Measurements from ENCODE around the gene OR4M1.
"Not testable (repeated sequence)": the region's sequence is repeated elsewhere in the genome, so short reads cannot be mapped to it uniquely, and the experiment has no call there.

The OR4M1 gene

DNA sequence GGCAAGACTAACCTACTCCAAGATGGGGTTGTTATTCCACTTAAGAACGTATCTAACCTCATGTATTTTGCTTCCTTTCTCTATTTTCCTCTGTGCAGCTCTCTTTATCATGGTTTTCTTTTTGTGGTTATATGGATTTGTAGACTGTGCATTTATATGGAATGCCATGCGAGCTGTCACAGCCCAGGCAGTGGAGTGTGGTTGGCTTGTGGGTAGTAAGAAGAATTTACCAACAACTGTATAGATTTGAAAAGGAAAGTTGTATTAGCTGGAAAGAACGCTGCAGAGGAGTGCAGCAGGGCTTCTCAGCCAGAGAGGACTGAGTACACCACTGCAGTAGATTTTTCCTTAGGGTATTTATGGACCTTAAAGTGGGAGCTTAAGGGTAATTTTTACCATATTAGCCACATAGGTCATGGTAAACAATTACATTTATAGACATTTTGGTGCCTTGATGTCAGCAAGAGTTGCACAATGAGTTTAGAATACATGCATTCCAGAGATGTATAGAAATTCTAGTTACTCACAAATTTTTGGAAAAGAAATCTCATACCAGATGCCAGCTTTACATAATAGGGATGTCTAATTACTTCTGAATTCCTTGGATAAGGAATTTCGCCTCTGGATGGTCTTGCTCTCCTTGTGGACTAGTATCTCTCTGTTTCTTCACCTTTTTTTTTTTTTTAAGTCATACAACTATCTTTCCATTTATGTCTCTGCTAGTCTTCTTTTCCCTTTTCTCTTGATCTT, 40.0 kb downstream of the OR4M1 start:
- not testable (repeated sequence) for H3K9me3 ChIP-seq (ENCODE audit: low read length); H3K27me3 ChIP-seq (ENCODE audit: insufficient read depth, low read length); H4K20me1 ChIP-seq (ENCODE audit: insufficient read depth, low read length); H3K36me3 ChIP-seq (ENCODE audit: insufficient read depth, low read length); H3K9me2 ChIP-seq (ENCODE audit: low read depth, low read length); H3K4me2 ChIP-seq (ENCODE audit: low read length); H3K4me3 ChIP-seq (ENCODE audit: low read depth, low read length, poor library complexity, severe bottlenecking); H3K4me1 ChIP-seq (ENCODE audit: insufficient read depth, low read length, severe bottlenecking); H3K27ac ChIP-seq (ENCODE audit: low read depth, low read length, poor library complexity, severe bottlenecking); H2AFZ ChIP-seq (ENCODE audit: low read length); H3F3A ChIP-seq (ENCODE audit: insufficient read depth, low read length); H3K79me2 ChIP-seq (ENCODE audit: insufficient read depth, low read length); H3K9ac ChIP-seq (ENCODE audit: low read length)

- not testable (repeated sequence) for H3K9me2 ChIP-seq (ENCODE audit: low read depth, low read length); H4K20me1 ChIP-seq (ENCODE audit: insufficient read depth, low read length); H3K36me3 ChIP-seq (ENCODE audit: insufficient read depth, low read length); H3K4me1 ChIP-seq (ENCODE audit: insufficient read depth, low read length, severe bottlenecking); H3K9ac ChIP-seq (ENCODE audit: low read length); H3K4me2 ChIP-seq (ENCODE audit: low read length); H3F3A ChIP-seq (ENCODE audit: insufficient read depth, low read length); H3K4me3 ChIP-seq (ENCODE audit: low read depth, low read length, poor library complexity, severe bottlenecking); H3K27me3 ChIP-seq (ENCODE audit: insufficient read depth, low read length); H2AFZ ChIP-seq (ENCODE audit: low read length); H3K27ac ChIP-seq (ENCODE audit: low read depth, low read length, poor library complexity, severe bottlenecking); H3K79me2 ChIP-seq (ENCODE audit: insufficient read depth, low read length); H3K9me3 ChIP-seq (ENCODE audit: low read length)
Observed at GRCh38 chr14:19819879-19820278, 46.6 kb downstream of the OR4M1 start.

DNA sequence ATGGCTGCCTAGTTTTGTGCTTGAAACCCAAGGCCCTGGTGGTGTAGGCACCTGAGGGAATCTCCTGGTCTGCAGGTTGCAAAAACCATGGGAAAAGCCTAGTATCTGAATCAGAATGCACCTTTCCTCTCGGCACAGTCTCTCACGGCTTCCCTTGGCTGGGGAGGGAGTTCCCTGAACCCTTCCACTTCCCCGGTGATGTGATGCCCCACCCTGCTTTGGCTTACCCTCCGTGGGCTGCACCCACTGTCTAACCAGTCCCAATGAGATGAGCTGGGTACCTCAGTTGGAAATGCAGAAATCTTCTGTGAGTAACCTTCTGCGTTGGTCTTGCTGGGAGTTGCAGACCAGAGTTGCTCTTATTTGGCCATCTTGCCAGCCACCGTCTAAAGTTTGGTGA, 47.7 kb downstream of the OR4M1 start:
- not testable (repeated sequence) for H3K4me2 ChIP-seq (ENCODE audit: low read length); H2AFZ ChIP-seq (ENCODE audit: low read length); H3K27me3 ChIP-seq (ENCODE audit: insufficient read depth, low read length); H3K36me3 ChIP-seq (ENCODE audit: insufficient read depth, low read length); H3K9me2 ChIP-seq (ENCODE audit: low read depth, low read length); H3K9ac ChIP-seq (ENCODE audit: low read length); H4K20me1 ChIP-seq (ENCODE audit: insufficient read depth, low read length); H3K27ac ChIP-seq (ENCODE audit: low read depth, low read length, poor library complexity, severe bottlenecking); H3K9me3 ChIP-seq (ENCODE audit: low read length); H3K4me3 ChIP-seq (ENCODE audit: low read depth, low read length, poor library complexity, severe bottlenecking); H3K4me1 ChIP-seq (ENCODE audit: insufficient read depth, low read length, severe bottlenecking); H3F3A ChIP-seq (ENCODE audit: insufficient read depth, low read length); H3K79me2 ChIP-seq (ENCODE audit: insufficient read depth, low read length)

DNA sequence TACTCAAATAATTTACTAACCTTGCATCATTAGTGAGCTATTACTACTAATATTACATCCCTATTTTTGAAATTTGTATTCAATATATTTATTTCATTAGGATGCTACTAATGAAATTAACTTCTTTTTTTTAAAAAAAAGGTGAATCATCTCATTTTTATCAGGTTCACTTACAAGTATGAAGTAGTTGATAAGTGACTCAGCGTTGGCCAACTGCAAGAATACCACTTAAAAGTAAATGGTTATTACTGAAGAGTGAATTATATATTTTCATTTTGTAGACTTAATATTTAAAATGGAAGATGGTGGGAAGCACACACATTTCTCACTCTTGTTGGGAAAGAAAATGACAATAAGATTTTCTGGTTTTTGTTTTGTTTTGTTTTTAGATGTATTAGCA, 49.9 kb downstream of the OR4M1 start:
- Histone ChIP-seq H3K79me2 (ENCODE audit: insufficient read depth, low read length) (no peaks in the 10 kb centered on the region), H3K36me3 (ENCODE audit: insufficient read depth, low read length) (no peaks in the 10 kb centered on the region), H3K4me2 (ENCODE audit: low read length) (no peak overlapping the region), H3K4me1 (ENCODE audit: insufficient read depth, low read length, severe bottlenecking) (no peaks in the 10 kb centered on the region), H3K9me2 (ENCODE audit: low read depth, low read length) (no peaks in the 10 kb centered on the region), H3F3A (ENCODE audit: insufficient read depth, low read length) (no peaks in the 10 kb centered on the region), H3K9ac (ENCODE audit: low read length) (no peak overlapping the region), H2AFZ (ENCODE audit: low read length) (no peak overlapping the region), H4K20me1 (ENCODE audit: insufficient read depth, low read length) (no peaks in the 10 kb centered on the region), H3K27ac (ENCODE audit: low read depth, low read length, poor library complexity, severe bottlenecking) (no peak overlapping the region), H3K4me3 (ENCODE audit: low read depth, low read length, poor library complexity, severe bottlenecking) (no peak overlapping the region), H3K27me3 (ENCODE audit: insufficient read depth, low read length) (no peaks in the 10 kb centered on the region), H3K9me3 (ENCODE audit: low read length) (no peaks in the 10 kb centered on the region)
- TF ChIP-seq, protein P1, sequence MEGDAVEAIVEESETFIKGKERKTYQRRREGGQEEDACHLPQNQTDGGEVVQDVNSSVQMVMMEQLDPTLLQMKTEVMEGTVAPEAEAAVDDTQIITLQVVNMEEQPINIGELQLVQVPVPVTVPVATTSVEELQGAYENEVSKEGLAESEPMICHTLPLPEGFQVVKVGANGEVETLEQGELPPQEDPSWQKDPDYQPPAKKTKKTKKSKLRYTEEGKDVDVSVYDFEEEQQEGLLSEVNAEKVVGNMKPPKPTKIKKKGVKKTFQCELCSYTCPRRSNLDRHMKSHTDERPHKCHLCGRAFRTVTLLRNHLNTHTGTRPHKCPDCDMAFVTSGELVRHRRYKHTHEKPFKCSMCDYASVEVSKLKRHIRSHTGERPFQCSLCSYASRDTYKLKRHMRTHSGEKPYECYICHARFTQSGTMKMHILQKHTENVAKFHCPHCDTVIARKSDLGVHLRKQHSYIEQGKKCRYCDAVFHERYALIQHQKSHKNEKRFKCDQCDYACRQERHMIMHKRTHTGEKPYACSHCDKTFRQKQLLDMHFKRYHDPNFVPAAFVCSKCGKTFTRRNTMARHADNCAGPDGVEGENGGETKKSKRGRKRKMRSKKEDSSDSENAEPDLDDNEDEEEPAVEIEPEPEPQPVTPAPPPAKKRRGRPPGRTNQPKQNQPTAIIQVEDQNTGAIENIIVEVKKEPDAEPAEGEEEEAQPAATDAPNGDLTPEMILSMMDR (IDR thresholded peaks at IDR 0.05; ENCODE audit: low read length), result no peak
- TF ChIP-seq EZH2 (IDR thresholded peaks at IDR 0.05; ENCODE audit: borderline replicate concordance, low read length), result no peak
